ENCODE data around the gene TBCEL. TPM values are rescaled to one million over a fixed set of nuclear protein-coding genes. Genes with fewer than 3 reads are reported as not detected.

TBCEL gene
- total RNA-seq, 1 donor from 2014 or later = 13.7 TPM

- intact Hi-C loops (cut with micrococcal nuclease) = no loop called here
Measured at GRCh38 chr11:121058941-121059340, 35.0 kb downstream of the TBCEL start.

GRCh38 chr11:121059605-121060004, 35.7 kb downstream of the TBCEL start:
- intact Hi-C loops (cut with micrococcal nuclease) = no loop called here

- intact Hi-C loops (cut with micrococcal nuclease) = no loop called here
Measured at GRCh38 chr11:121063728-121064127, 39.8 kb downstream of the TBCEL start.

DNA sequence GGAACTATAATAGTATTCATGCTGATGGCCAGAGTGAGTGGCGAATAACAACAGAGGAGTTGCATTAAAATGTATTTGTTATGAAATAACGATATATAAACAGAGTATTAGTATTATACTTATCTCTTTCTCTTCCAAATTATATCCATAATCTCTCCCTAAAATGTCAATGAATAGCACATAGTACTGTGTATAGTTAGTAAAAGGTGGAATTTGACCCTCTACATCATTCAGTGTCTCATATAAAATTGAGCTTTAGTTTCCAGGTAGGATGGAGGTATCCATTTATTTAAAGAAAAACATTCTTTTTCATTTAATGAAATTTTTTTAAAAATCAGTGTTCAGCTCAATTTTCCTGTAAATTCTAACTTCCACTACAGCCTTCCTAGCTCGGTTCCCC, 42.7 kb downstream of the TBCEL start:
- intact Hi-C loops (cut with micrococcal nuclease) = no loop called here

- intact Hi-C loops (cut with micrococcal nuclease) = no loop called here
Measured at GRCh38 chr11:121067026-121067425, 43.1 kb downstream of the TBCEL start.

DNA sequence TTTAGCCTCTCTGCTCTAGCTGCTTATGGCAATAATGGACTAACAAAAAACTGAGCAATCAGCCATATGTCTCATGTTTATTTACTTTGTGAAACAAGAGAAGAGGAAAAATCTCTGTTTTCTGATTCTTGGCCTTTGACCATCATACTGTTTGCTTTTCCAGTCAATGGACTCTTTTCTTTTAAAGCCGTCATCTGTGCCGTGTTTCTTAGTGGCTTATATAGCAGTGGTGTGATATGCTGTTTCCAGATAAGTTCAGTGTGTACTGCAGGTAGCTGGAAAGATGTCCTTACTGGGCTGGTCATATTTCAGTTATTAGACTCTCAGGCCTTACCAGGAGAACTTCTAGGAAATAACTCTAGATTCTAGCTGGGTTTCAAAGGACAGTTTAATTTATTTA, 43.6 kb downstream of the TBCEL start:
- intact Hi-C loops (cut with micrococcal nuclease) = no loop called here

DNA sequence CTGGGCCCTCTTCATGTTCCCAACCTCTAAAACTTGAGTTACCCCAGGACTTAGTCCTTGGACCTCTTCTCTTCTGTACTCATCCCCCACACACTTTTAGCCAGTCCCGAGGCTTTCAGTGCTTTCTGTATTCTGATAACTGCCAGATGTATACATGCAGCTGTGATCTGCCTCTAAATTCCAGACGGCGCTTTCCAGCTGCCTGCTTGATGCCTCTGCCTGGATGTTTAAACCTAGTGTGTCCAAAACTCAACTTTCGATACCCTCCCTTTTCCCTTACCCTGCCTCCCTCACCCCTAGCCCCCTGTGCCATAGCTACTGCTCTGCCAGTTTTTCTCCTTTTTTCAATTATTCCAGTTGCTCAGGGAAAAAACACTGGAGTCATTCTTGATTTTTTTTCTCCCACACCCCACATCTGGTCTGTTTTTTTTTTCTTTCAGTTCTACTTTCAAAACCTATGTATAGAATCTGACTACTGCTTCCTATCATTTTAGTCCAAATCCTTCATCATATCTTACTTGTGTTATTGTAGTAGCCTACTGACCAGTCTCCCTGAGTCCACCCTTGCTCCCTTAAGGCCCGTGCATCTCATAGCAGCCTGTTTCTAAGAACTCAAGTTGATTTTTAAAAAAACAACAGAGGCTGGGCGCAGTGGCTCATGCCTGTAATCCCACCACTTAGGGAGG, 44.2 kb downstream of the TBCEL start:
- intact Hi-C loops (cut with micrococcal nuclease) = no loop called here

DNA sequence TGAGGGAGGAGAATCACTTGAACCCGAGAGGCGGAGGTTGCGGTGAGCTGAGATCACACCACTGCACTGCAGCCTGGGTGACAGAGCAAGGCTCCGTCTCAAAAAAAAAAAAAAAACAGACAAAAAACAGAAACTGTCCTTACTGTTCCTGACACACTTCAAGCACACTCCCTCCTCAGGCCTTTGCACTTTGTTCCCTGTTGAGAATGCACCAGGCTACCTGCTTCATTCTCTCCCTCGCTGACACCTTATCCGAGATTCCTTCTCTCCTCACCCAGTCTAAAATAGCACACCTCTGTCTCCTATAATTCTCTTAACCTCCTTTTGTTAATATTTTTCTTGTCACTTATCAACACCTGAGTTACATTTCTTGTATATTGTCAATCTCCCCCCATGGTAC, 44.9 kb downstream of the TBCEL start:
- intact Hi-C loops (cut with micrococcal nuclease) = no loop called here

- intact Hi-C loops (cut with micrococcal nuclease) = no loop called here
Measured at GRCh38 chr11:121070951-121071845, 47.3 kb downstream of the TBCEL start.

DNA sequence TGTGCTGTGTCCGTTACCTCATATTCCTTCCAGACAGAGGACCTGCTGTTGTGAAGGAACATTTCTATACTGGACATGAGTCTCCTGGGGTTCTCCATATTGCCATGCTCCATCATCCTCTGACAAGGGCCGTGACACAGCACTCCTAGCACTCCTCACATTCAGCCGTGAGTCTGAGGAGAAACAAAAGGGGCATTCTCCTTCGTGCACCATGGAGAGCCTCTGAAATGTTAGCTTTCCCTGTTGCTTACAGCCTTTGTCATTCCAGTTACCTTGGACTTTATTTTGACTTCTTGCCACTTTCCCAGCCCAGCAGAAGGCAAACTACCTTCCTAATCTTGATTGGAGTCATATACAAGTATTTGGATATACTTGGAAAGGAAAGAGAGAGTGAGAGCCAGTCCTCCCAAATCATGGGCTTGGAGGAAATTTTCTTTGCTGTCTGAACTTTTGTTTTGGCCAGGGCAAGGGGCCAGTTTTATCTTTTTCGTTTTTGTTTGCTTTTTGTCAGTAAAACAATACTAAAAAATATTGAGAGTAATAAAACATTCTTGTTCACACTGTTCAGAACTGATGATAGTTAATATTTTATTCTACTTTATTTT, 48.0 kb downstream of the TBCEL start:
- intact Hi-C loops (cut with micrococcal nuclease) = no loop called here

DNA sequence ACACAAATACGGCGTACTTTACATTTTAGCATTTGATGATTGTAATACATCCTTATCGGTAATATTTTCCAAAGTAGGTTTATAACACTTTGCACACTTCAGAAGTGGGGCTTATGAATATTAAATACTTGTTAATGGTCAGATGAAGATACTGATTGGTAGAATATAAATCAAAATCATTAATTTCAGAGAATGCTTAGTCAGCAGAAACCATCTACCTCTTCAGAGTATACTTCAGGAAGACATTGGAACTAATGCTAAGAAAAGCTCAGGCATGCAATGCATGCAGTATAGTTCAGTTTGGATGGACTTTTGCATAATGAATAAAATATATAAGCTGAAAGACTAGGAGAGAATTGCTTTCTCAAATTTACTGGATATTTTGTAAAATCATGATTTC, 57.4 kb downstream of the TBCEL start:
- intact Hi-C loops (cut with micrococcal nuclease) = no loop called here

DNA sequence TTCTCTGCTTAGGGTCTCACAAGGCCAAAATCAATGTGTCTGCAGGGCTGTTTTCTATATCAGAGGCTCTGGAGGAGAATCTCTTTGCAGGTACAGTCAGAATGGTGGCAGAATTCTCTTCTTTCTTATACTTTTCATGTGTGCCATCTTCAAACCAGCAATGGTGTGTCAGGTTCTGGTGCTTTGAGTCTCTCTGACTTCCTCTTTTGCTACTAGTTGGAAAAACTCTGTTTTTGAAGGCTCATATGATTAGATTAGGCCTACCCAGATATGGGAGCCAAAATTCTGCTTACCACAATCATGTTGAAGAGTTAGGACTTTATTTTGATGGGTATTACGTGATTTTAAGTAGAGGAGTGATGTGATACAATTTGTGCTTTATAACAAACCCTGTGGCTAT, 58.3 kb downstream of the TBCEL start:
- intact Hi-C loops (cut with micrococcal nuclease) = no loop called here

- intact Hi-C loops (cut with micrococcal nuclease) = no loop called here
Measured at GRCh38 chr11:121082670-121083069, 58.8 kb downstream of the TBCEL start.

- intact Hi-C loops (cut with micrococcal nuclease) = no loop called here
Measured at GRCh38 chr11:121086866-121087265, 63.0 kb downstream of the TBCEL start.

GRCh38 chr11:121089566-121089965, 65.7 kb downstream of the TBCEL start:
- intact Hi-C loops (cut with micrococcal nuclease) = no loop called here

DNA sequence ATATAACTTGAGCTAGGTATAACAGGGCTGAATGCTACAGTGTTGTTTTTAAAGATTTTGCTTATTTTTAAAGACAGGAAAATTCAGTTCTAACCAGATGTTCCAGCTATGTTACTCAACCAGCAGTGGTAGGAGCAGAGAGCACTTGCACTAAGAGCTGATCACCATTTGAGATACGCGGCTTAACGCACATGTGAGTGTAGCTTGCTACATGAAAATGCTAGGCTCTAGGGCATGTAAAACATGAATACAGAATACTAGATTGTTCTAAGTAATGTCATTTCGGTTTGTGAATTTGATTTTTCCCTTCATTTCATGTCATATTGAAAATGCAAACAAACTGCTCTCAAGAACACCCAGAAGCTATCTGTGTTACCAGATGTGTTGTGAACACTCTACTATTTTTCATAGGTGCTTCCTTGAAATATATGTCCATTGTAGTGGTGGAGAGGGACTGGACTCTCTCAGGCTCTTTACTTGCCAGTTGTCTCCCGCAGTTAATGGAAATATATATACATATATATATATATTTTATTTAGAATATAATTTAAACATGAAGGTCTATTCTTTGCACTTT, 66.3 kb downstream of the TBCEL start:
- intact Hi-C loops (cut with micrococcal nuclease) = no loop called here

- intact Hi-C loops (cut with micrococcal nuclease) = no loop called here
Measured at GRCh38 chr11:121091492-121092152, 67.7 kb downstream of the TBCEL start.

DNA sequence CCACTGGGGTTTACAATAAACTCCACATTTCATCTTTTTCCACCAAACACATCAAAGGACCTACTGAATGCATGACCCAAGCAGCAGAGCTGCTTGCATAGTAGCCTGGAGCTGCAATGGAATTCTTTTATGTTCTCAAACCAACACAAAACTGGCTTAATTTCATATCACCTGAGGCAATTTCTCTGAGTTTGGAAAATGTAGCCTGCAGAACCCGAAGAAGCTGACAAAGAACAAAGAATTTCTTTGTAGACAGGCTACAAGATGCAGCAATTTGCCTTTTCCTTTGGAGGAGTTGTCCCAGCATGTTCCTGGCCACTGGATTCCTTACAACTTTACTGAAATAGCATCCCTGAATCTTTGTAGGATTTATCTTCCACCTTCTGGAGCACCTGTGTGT, 71.7 kb downstream of the TBCEL start:
- intact Hi-C loops (cut with micrococcal nuclease) = no loop called here

DNA sequence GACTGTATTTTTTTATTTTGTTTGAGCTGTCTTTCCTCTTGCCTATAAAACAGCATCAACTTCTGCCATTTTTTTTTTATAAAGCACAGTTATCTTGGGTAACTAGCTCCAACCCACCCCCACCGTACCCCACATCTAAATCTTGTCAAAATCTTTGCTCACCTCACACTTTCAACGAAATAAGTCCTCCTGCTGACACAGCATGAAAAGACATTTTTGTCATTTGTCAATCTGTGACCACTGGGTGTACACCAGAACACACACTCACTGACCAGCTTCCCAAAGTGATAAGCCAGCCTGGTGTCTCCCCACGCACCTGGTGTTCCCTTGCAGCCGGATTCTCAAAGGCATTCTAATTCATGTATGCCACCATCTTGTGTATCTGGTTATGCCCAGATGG, 75.5 kb downstream of the TBCEL start:
- intact Hi-C loops (cut with micrococcal nuclease) = no loop called here

- intact Hi-C loops (cut with micrococcal nuclease) = no loop called here
Measured at GRCh38 chr11:121099885-121100284, 76.0 kb downstream of the TBCEL start.

DNA sequence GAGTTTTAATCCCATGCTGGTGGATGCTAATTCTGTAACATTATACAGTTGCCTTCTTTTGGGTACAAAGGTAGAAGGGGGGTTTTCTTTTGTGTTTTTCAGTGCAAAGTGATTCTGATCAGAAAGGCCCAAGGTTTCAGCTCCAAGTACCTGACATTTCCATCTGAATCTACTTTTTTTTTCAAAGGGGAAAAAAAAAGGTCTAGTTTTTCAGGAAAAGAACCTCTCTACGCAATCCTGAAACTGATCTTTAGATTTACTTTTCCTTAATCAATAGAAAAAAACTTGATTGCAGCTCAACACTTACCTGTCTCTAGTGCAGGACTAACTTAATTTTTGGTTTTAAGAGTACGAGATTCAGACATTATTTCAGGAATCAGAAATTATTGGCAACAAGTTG, 77.0 kb downstream of the TBCEL start, which contains the start of gene TECTA:
Gene TECTA (plus strand): TSS at position 301 of the 400 bp plus-strand sequence. CDS start 1,423 bp downstream, outside the sequence.
- intact Hi-C loops (cut with micrococcal nuclease) = no loop called here

Data from T-helper 2 cell treated with Interferon-gamma antibody and Interleukin-4, amounts not matched to agents 100 ng/mL and 5 ng/mL, for 36 hours (primary cell).